HG03558 (cell line): ENCODE data around the gene CD27.
A peak's percentile ranks its signal among the peaks of the same experiment; 100 is the strongest.
"Not testable (repeated sequence)": the region's sequence is repeated elsewhere in the genome, so short reads cannot be mapped to it uniquely, and the experiment has no call there.

Experiments
- ATAC-seq: cut with Tn5 transposase; IDR thresholded peaks from one replicate; pipeline ENCODE4 v1.9.1; 2021; ENCODE audit warnings: moderate number of reproducible peaks; ENCODE audit not compliant: unreplicated experiment; ENCODE audit errors: extremely low read depth

CD27 gene

GRCh38 chr12:6477601-6478377, 33.0 kb downstream of the CD27 start:
- ATAC-seq, result not testable (repeated sequence)

GRCh38 chr12:6478416-6478815, 33.7 kb downstream of the CD27 start:
- no peak for ATAC-seq

- ATAC-seq, result no peak
These were observed 43.5 kb downstream of the CD27 start for GRCh38 chr12:6488240-6488639.

- no peak for ATAC-seq
These were observed 44.7 kb downstream of the CD27 start for GRCh38 chr12:6489449-6489848.

- not testable (repeated sequence) for ATAC-seq
These were observed 45.9 kb downstream of the CD27 start for GRCh38 chr12:6490673-6491072.

GRCh38 chr12:6492838-6493496, 48.2 kb downstream of the CD27 start, which contains the start of gene MRPL51:
MRPL51 (minus strand) TSS chr12:6493262; CDS start chr12:6493136, 126 bp downstream.
- no peak for ATAC-seq

GRCh38 chr12:6493497-6494257, 48.9 kb downstream of the CD27 start, which contains the start of gene NCAPD2:
NCAPD2 (plus strand) TSS chr12:6494102; CDS start chr12:6495099, 997 bp downstream.
- peak; percentile 77 for ATAC-seq

GRCh38 chr12:6494258-6494743, 49.5 kb downstream of the CD27 start:
- ATAC-seq, result no peak

- ATAC-seq, result no peak
These were observed 50.2 kb downstream of the CD27 start for GRCh38 chr12:6494968-6495367.

GRCh38 chr12:6497291-6497690, 52.5 kb downstream of the CD27 start:
- not testable (repeated sequence) for ATAC-seq

GRCh38 chr12:6500466-6500865, 55.7 kb downstream of the CD27 start:
- ATAC-seq, result no peak
